WERI-Rb-1 (cell line): Measurements from ENCODE around the gene THNSL1.

Source experiments
- DNase-seq: peaks from one replicate; pipeline ENCODE4 v3.0.0-alpha.2; 2020
- H3K27ac ChIP-seq: fragments of 250-450 bp; sonication (Bioruptor Pico); 2 replicates; pipeline ENCODE4 v1.5.1; 2020; ENCODE audit warnings: mild to moderate bottlenecking, moderate library complexity
- H3K27me3 ChIP-seq: fragments of 250-450 bp; sonication (Bioruptor Pico); 2 replicates; pipeline ENCODE4 v1.5.1; 2021; ENCODE audit warnings: mild to moderate bottlenecking, low read depth, moderate library complexity; ENCODE audit not compliant: insufficient read depth, severe bottlenecking
- H3K36me3 ChIP-seq: fragments of 250-450 bp; sonication (Bioruptor Pico); 2 replicates; pipeline ENCODE4 v1.5.1; 2020; ENCODE audit warnings: mild to moderate bottlenecking, moderate library complexity
- H3K4me3 ChIP-seq: 2 replicates; pipeline ENCODE4 v1.5.1; 2011; ENCODE audit warnings: low read depth, mild to moderate bottlenecking, control low read depth, low read length
- H3K9me3 ChIP-seq: fragments of 250-450 bp; sonication (Bioruptor Pico); 2 replicates; pipeline ENCODE4 v1.5.1; 2021; ENCODE audit warnings: mild to moderate bottlenecking, moderate library complexity; ENCODE audit not compliant: severe bottlenecking
- CTCF ChIP-seq: IDR thresholded peaks from 2 replicates; pipeline ENCODE4 v1.5.1; 2011; ENCODE audit warnings: low read depth, mild to moderate bottlenecking, control low read depth, inconsistent platforms, low read length

THNSL1 gene

DNA sequence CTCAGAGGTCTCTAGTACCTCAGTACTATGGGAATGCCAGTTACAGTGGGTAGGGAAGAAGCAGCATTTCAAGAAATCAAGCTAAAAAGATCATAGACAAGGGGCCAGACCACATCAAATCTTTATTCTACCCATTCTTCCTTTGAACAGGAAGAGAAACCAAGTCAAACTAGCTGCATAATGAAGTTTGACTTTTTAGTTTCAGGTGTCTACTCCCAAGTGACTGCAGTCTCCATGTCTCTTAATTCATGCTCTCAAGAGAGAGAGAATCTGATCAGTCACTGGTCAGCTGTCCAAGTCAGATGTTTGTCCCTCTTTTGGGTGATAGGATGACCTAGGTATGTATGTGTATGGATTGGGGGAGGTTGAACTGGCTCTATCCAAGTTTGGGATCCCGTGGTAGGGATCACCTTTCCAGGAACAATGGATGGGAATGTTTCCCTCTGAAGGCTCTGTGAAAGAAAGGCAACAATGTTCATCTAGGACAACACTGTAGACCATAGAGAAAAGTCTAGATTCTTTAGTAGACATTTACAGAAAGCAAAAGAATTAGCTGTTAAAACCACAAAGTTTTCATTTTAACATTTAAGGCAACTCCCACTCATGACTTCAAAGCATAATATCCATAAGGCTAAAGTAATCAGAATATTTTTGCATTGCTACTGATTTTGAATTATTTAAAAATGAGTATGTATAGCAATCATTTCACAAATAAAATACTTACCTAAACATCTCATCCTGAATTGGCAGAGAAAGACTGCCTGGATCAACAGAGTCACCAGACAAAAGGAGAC, 33.9 kb upstream of the THNSL1 start:
- Histone ChIP-seq H3K9me3 (no peaks in the 10 kb centered on the region), H3K27ac (no peak overlapping the region), H3K36me3 (no peaks in the 10 kb centered on the region), H3K27me3 (no peaks in the 10 kb centered on the region), H3K4me3 (no peak overlapping the region)
- no peak for DNase-seq
- TF ChIP-seq CTCF, result no peak

DNA sequence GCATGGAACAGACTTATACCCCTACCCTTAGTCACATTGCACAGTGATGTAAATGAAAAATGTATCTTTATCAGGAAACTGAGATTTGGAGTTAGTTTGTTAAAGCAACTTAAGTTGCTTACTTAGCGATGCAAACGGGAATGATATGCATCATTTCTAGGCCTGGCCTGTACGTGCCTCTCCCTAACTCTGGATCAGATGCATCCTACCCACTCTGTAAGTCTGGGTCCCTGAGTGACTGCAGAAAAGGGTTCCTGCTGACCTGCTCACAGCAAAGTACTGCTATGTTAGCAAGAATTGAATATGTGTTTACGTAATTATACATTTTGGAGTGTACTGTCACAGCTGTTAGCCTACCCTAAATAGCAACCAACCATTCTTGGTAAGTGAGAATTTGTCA, 33.3 kb upstream of the THNSL1 start:
- no peak overlapping the region for H3K4me3 ChIP-seq
- H3K36me3 ChIP-seq, result no peaks in the 10 kb centered on the region
- TF ChIP-seq CTCF, result no peak
- H3K27me3 ChIP-seq, result no peaks in the 10 kb centered on the region
- DNase-seq, result no peak
- H3K27ac ChIP-seq, result no peak overlapping the region
- no peaks in the 10 kb centered on the region for H3K9me3 ChIP-seq

DNA sequence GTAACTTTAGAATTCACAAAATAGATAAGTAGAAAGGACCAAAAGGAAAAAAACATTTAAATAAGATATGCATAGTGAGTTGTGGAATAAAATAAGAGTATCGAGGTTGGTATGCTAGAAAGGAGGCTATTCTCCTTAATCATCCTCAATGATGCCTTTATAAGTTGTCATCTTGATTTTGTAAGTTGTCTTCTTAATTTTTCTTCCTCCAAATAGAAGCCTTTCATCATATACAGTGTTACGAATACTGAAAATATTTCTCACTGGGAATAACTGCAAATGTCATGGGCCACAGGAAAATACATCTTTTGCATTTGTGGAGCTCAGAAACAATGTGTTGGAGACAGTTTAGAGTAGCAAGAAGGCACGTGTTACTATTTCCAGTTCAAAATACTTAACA, 32.5 kb upstream of the THNSL1 start:
- no peaks in the 10 kb centered on the region for H3K27me3 ChIP-seq
- DNase-seq, result no peak

GRCh38 chr10:24984906-24985305, 31.5 kb upstream of the THNSL1 start:
- Histone ChIP-seq H3K27ac (no peak overlapping the region), H3K4me3 (no peak overlapping the region), H3K36me3 (no peaks in the 10 kb centered on the region), H3K9me3 (no peaks in the 10 kb centered on the region), H3K27me3 (no peaks in the 10 kb centered on the region)
- TF ChIP-seq CTCF, result no peak
- no peak for DNase-seq

More for the DNA sequence above, 32.5 kb upstream of the THNSL1 start:
- no peak for TF ChIP-seq CTCF
- H3K36me3 ChIP-seq, result no peaks in the 10 kb centered on the region
- no peak overlapping the region for H3K4me3 ChIP-seq
- no peak overlapping the region for H3K27ac ChIP-seq
- no peaks in the 10 kb centered on the region for H3K9me3 ChIP-seq

GRCh38 chr10:24988831-24989640, 27.4 kb upstream of the THNSL1 start:
- TF ChIP-seq CTCF, result no peak
- no peak overlapping the region for H3K27ac ChIP-seq

More at GRCh38 chr10:24988831-24989640, 27.4 kb upstream of the THNSL1 start:
- Histone ChIP-seq H3K36me3 (no peaks in the 10 kb centered on the region), H3K9me3 (no peaks in the 10 kb centered on the region), H3K27me3 (no peaks in the 10 kb centered on the region), H3K4me3 (no peak overlapping the region)
- DNase-seq, result no peak
